ENCODE results near the gene ARID3A.

Gene ARID3A

DNA sequence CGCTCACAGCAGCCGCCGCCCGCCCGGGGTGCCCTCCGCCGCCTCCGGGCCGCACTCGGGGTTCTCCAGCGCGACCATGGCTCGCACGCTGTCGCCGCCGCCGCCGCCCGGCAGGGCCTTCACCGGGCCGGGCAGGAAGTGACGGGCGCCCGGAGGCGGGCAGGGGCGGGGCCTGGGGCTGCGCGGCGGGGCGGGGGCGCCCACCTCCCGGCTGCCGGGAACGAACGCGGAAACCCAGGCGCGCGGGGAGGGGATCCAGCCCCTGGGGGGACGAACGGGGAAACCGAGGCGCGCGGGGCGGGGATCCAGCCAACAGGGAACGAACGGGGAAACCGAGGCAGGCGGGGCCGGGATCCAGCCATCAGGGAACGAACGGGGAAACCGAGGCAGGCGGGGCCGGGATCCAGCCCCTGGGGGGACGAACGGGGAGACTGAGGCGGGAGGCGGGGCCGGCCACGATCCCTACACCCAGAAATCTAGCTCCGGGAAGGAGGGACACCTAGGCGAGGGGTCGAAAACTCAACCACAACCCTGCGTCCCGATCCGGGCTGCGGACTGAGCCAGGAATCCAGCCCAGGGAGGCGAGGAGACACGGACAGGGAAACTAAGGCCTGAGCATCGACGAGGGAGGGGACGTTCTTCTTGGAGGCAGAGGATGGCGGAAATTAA, 12.6 kb upstream of the ARID3A start, which contains the start of gene R3HDM4:
Gene R3HDM4, minus strand, starts transcription at position 140 of the 669 bp plus-strand sequence. Its CDS starts 62 bp downstream, at position 78.
- DNase-seq (ENCODE audit: low read depth) = no peak

DNA sequence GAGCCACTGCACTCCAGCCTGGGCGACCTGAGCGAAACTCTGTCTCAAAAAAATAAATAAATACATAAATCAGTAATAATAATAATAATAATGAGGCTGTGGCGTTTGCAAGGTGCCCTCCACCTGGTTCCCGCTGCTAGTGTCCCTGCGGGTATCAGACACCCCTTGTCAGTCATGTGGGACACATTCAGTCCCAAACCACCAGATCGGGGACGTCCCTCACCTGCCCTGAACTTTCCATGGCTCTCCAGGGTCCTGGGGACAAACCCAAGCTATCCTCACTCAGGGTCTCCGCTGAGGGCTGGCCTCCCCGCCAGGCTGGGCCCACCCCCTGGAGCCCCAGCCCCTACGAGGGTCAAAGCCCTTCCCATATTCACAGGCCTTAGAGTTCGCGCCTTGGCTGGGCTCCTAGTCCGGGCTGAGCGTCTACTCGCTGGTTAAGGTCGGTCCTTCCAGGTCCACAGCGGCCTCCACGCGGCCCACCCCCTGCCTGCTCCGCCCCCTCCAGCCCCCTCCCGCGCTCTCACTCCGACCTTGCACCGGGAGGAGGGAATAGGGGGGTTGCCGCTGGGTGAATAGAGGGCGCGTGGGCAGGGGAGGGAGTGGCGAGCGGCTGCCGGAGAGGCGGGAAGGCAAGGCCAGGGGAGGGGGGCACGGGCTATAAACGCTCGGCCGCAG, 9.1 kb upstream of the ARID3A start:
- no peak for DNase-seq (ENCODE audit: low read depth)

DNA sequence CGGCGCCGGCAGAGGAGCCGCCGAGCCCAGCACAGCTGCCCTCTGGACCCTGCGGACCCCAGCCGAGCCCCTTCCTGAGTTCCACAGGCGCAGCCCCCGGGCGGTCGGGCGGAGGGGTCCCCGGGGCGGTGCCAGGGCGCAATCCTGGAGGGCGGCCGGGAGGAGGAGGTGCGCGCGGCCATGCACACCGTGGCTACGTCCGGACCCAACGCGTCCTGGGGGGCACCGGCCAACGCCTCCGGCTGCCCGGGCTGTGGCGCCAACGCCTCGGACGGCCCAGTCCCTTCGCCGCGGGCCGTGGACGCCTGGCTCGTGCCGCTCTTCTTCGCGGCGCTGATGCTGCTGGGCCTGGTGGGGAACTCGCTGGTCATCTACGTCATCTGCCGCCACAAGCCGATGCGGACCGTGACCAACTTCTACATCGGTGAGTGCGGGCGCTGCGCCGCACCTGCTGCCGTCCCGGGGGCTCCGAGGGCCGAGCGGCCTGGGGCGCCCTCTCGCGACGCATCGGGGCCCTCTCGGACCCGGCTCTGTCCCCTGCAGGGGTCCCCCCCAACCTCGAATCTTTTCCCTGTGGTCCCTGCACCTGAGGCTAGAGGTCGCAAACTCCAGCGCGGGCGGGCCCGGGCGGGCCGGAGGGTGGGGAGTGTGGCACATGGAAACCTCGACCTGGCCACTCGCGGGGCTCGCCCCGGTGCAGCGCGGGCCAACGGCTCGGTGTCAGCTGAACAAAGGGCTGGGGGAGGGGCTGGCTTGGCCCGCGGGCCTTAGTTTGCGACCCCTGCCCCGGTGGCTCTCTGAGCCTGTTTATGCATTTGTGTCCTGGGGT, 8.3 kb upstream of the ARID3A start, which contains the start of gene KISS1R:
Gene KISS1R, plus strand, starts transcription at position 11 of the 829 bp plus-strand sequence. Its CDS starts 170 bp downstream, at position 181.
- no peak for DNase-seq (ENCODE audit: low read depth)

DNA sequence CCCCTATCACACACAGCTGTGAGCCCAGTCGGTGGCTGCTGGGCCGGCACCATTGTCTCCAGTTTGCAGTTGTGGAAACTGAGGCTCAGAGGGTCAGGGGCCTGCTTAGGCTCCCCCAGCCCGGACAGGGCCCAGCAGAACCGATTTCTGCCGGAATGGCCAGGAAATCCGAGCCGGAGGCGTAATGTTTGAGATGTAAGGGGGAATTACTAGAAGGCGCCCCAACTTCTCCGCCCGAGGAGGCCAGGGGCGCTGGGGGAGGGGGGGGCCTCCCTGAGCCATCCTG, 7.7 kb upstream of the ARID3A start:
- no peak for DNase-seq (ENCODE audit: low read depth)

DNA sequence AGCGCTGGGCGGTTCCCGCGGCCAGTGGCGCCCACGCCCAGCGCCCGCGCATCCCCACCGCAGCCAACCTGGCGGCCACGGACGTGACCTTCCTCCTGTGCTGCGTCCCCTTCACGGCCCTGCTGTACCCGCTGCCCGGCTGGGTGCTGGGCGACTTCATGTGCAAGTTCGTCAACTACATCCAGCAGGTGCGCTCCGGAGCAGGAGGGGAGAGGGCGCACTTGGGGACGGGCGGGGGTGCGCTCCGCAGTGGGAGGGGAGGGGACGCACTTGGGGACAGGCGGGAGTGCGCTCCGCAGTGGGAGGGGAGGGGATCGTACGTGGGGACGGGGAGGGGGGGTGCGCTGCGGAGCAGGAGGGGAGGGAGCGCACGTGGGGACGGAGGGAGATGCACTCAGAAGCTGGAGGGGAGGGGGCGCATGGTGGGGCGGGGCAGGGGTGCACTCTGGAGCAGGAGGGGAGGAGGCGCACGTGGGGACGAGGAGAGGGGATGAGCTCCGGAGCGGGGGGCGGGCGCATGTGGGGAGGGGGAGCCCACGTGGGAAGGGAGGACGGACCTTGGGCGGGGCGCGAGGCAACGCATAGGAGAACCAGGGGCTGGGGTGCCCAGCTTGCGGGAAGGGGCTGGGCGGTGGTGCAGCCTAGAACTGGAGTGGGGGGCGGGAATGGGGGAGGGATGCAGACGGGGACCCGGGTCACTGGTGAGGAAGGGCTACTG, 7.2 kb upstream of the ARID3A start:
- DNase-seq (ENCODE audit: low read depth) = no peak

DNA sequence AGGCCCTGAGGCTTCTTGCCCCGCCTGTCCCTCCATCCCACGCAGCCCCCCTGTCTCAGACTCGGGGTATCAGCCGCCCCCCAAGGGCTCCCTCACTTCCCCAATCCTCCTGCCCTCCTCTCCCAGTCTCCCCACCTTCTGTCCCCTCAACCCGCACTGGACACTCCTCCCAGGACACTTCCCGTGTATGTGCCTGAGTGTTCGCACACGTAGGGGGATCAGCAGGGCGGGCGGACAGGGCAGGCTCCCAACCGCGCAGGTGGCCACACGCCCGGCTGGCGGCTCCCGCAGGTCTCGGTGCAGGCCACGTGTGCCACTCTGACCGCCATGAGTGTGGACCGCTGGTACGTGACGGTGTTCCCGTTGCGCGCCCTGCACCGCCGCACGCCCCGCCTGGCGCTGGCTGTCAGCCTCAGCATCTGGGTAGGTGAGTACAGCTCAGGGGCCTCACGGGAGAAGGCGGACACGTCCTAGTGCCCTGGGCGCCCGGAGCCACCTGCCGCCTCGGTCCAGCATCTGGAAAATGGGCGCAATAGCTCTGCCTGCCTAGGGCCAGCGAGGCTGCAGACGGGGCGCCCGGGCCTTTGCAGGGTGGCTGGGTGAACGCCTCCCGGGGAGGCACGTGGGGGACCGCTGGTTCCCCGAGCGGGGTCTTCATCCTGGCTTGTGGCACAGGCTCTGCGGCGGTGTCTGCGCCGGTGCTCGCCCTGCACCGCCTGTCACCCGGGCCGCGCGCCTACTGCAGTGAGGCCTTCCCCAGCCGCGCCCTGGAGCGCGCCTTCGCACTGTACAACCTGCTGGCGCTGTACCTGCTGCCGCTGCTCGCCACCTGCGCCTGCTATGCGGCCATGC, 6.4 kb upstream of the ARID3A start:
- no peak for DNase-seq (ENCODE audit: low read depth)

DNA sequence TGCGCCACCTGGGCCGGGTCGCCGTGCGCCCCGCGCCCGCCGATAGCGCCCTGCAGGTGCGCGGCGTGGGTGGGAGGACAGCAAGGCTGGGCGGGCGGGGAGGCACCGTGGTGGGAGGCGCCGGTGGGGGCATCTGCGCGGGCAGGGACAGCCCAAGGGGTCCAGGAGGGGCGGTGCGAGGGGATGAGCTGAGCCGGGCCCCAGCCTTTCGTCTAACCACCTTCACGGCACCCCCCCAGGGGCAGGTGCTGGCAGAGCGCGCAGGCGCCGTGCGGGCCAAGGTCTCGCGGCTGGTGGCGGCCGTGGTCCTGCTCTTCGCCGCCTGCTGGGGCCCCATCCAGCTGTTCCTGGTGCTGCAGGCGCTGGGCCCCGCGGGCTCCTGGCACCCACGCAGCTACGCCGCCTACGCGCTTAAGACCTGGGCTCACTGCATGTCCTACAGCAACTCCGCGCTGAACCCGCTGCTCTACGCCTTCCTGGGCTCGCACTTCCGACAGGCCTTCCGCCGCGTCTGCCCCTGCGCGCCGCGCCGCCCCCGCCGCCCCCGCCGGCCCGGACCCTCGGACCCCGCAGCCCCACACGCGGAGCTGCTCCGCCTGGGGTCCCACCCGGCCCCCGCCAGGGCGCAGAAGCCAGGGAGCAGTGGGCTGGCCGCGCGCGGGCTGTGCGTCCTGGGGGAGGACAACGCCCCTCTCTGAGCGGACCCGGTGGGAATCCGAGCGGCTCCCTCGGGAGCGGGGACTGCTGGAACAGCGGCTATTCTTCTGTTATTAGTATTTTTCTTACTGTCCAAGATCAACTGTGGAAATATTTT, 5.6 kb upstream of the ARID3A start:
- DNase-seq (ENCODE audit: low read depth) = no peak

DNA sequence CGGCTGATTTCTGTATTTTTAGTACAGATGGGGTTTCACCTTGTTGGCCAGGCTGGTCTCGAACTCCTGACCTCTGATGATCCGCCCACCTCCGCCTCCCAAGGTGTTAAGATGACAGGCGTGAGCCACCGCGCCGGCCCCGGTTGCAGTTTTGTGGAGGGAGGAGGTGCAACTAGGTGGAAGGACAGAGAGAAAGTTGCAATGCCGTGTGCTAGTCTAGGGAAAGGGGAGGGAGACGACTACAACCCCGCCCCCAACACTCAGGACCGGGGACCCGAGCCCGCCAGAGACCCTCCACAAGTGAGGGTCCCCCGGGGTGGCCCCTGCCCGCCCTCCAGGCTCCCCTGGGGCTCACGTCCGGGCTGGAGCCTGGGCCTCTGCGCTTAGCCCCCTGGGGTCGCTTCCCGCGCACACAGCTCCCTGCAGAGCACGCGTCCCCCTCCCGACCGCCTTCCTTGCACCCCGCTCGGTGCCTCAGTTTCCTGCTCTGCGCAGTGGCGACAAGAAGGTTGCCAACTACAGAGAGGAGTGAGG, 1.2 kb upstream of the ARID3A start:
- no peak for DNase-seq (ENCODE audit: low read depth)

DNA sequence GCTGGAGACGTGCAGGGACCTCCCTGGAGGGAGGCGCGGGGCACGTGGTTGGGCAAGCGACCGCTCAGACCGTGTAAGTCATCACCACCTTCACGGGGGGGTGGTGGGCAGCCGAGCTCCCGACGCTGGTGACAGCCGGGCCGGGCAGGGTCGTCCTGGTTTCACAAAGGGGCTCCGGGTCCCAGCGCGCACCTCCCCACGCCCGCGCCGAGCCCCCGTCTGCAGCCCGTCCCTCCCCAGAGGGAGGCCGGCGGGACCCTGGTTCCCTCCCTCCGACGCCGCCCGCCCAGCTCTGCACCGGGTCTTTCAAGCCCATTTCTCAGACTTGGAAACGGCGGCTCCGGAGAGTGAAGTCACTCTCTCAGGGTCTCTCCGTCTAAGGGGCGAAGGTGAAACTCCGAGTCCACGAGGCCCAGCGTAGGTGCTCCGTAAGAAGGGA, 729 bp upstream of the ARID3A start:
- no peak for DNase-seq (ENCODE audit: low read depth)

DNA sequence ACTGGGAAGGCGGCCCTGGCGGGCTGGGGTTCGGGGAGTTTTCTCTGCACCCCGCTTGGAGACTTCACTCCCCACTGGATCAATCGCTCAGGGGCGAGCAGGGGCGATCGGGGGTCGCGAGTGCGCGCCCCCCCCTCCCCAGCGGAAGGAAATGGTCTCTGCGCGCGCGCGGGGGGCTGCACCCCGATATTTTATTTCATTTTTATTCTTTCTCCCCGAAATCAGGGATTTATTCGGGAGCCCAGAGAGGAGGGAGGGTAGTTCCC, 421 bp downstream of the ARID3A start:
- DNase-seq (ENCODE audit: low read depth) = no peak

DNA sequence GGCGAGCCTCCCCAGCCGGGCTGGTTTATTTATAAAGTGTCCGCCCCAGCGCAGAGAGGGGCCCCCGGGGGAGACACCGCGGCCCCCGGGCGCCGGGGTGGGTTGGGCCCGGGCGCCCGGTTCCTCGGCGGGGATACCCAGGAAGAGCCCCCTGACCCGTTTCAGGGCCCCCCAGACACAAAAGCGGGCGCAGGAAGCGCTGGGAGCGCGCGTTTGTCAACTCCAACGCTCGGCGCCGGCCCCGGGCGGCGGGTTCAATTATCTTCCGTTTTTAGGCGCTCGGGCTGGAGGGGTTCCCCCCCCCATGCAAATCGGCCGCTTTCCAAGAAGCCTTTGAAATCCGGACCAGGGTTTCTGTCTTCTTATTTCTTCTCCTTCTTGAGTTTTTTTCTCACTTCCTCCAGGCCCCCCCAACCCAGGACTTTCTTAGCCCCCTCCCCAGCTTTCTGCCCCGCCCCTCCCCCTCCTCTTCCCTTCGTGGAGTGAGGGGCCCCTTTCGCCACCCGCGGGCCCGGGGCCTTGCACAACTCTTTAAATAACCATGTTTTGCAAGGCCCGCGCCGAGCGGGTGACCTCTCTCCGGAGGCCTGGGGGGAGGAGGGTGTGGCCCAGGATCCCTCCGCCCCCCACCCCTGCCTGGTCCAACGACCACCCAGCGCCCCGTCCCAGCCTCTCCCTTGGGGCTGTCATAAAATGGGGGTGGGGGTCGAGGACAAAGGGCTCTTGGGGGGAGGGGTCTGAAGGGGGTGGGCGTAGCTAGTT, 935 bp downstream of the ARID3A start:
- no peak for DNase-seq (ENCODE audit: low read depth)

DNA sequence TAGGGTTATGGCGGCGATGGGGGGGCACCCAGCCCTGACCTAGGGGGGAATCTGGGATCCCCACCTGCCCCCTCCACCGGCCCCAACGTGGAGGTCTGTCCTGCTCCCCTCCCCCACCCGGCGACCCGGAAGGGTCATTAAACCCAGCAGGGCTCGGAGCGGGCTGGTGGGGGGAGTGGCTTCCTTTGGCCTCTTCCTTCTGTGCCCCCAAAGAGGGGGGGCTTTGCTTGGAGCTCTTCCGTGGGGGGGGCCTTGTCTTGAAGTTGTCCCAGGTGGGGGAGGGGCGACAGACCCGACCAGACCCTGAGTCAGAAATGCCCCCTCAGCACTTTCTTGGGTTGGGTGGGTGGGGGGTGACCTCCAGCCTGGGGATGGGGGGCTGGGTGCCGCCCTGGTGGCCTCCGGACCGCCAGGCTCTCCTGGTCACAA, 1.5 kb downstream of the ARID3A start:
- DNase-seq (ENCODE audit: low read depth) = no peak

DNA sequence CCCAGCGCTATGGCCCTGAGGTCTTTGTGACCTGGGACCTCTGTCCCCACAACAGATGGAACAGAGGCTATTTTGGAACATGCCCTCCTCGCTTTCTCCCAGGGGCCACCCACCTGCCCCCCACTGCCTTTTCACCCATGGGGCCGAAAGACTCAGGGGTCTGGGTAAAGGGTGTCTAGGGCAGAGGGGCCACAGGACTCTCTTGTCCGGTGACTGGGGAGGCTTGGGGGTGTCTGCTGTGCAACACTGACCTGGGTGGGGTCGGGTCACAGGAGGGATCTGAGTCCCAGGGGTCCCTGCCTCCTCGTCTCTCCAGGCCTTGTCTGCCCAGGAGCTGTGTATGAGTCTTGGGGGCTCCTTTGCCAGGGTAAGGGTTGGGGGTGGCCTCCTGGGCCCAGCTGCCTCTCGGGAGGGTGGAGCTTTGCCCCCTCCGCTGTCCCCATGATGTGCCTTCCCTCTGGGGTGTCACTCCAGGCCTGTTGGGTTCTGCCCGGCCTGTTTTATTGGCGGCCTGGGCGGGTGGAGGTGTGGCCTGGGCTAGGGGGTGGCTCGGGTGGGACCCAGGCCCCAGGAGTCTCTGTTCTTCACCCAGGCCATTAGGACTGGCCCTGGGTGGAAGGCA, 2.1 kb downstream of the ARID3A start:
- DNase-seq (ENCODE audit: low read depth) = no peak

DNA sequence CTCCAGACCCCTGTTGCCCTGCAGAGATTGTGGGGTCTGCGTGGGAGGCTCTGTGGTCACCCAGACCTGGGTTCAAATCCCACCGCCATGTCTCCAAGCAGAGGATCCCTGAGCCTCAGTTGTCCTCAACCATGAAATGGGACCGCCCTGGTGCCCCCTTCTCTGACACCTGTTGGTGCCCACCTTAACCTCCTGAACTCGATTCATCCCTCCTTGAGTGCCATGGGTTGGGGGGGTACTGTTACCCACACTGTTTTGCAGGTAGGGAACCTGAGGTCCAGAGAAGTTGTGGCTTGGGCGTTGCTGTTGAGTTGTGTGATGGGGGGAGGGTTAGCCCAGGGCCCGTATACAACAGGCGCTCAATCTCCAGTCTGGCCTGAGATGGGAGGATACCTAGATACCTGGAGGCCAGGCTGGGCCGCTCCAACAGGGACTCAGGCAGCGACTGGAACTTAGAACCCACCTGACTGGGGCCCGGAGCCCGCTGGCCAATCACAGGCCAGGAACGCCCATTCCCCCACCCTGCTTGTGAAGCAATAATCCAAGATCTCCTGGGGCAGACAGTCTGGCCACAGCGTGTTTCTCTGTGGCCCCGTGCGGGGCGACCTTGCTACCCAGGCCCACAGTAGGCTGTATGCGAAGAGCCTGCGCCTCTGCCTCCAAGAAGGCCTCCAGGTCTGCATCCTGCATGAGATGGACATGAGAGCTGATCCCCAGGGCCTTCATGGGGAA, 2.8 kb downstream of the ARID3A start:
- DNase-seq (ENCODE audit: low read depth) = no peak

DNA sequence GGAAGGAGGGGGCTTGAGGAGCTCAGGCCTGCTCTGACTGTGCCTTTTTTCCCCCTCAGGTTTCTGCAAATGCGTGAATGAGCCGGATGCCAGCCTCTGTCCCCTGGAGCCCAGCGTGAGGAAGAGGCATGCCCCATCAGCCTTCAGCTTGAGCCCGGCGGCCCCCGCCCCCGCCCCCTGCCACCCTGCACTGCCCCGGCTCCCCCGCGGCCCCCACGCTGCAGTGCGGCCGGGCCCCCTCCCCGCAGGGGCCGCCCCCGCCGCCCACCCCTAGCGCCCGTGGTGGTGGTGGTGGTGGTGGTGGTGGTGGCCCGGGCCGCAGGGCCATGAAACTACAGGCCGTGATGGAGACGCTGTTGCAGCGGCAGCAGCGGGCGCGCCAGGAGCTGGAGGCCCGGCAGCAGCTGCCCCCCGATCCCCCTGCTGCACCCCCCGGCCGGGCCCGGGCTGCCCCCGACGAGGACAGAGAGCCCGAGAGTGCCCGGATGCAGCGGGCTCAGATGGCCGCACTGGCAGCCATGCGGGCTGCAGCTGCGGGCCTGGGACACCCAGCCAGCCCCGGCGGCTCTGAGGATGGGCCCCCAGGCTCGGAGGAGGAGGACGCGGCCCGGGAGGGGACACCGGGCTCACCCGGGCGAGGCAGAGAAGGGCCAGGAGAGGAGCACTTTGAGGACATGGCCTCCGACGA, 3.5 kb downstream of the ARID3A start:
- no peak for DNase-seq (ENCODE audit: low read depth)

DNA sequence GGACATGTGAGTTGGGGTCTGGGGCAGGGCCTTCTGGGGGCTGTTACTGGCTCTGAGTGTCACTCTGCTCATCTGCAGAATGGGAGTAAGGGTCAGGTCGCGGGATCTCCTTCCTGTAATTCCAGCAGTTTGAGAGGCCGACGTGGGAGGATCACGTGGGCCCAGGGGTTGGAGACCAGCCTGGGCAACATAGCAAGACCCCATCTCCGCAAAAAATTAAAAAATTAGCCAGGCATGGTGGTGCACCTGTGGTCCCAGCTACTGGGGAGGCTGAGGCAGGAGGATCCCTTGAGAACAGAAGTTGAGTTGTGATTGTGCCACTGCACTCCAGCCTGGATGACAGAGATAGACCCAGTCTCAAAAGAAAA, 4.0 kb downstream of the ARID3A start:
- DNase-seq (ENCODE audit: low read depth) = no peak

DNA sequence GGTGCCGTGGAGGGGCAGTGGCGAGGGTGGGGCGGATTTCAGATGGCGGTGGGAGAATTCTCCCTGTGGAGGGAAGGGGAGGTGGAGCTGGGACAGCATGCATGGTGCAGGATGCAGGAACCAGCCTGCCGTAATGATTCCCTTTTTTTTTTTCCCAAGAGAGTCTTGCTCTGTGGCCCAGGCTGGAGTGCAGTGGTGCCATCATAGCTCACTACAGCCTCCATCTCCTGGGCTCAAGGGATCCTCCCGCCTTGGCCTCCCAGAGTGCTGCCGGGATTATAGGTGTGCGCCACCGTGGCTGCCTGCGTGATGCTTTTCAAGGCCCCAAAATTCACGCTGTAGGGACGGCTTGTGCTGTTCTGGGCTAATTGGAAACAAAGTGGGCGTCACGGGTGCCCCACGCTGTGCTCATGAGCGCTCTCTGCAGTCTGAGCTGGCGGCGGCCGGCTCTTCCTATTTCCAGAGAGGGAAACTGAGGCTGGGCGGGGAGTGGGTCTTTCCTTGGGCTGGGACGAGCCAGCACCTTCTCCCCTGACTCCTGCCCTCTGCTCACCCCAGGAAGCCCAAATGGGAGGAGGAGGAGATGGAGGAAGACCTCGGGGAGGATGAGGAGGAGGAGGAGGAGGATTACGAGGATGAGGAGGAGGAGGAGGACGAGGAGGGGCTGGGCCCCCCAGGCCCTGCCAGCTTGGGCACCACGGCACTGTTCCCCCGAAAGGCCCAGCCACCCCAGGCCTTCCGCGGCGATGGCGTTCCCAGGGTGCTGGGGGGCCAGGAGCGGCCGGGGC, 6.2 kb downstream of the ARID3A start:
- DNase-seq (ENCODE audit: low read depth) = no peak

All from GM04503 (cell line).